ENCODE results near the gene FADS2. TPM values are rescaled to one million over a fixed set of nuclear protein-coding genes. Genes with fewer than 3 reads are reported as not detected.

Gene FADS2
- total and polyA plus RNA-seq, 9 of the 15 experiments (the other 6 are each of a cell fraction or from before 2014, with no cell fraction given): 2.9 to 42.8 (median 16.2) TPM

GRCh38 chr11:61783717-61784505 lies 44.2 kb upstream of the FADS2 start:
- FAIRE-seq: no peak
- Histone ChIP-seq H4K20me1 (replicated peaks; ENCODE audit: control insufficient read depth, insufficient read depth, low read length) (peaks cover 6% of the 10 kb centered on the region), H3K4me1 (replicated peaks in 1 of 2; ENCODE audit: control insufficient read depth in 2 of 2, insufficient read depth in 2 of 2, low read length in 2 of 2) (peaks cover 0 to 18% of the 10 kb centered on the region in 2 experiments; a peak in 2 of 5 replicates), H3K4me3 (no peak overlapping the region), H3K27ac (ENCODE audit: extremely low read depth, low read depth, low read length) (no peak overlapping the region), H3K79me2 (ENCODE audit: control insufficient read depth, insufficient read depth, low read length) (0 out of 3 replicates have a peak, but pooled peaks cover 2% of the 10 kb centered on the region), H3K9me3 (replicated peaks; ENCODE audit: control insufficient read depth, insufficient read depth, low read depth, low read length) (no peaks in the 10 kb centered on the region), H3K9me1 (ENCODE audit: control insufficient read depth, insufficient read depth, low read length) (no peaks in the 10 kb centered on the region), H3K36me3 (ENCODE audit: control insufficient read depth, insufficient read depth, low read length) (peaks cover 71% of the 10 kb centered on the region), H3K9ac (ENCODE audit: insufficient read depth in 1 of 2, low read depth in 2 of 2, low read length in 2 of 2) (peak overlapping the region in 1 of 2 experiments; percentile 61; a peak in 1 of 4 replicates), H3K27me3 (ENCODE audit: control insufficient read depth in 2 of 2, insufficient read depth in 2 of 2, low read length in 2 of 2) (no peaks in the 10 kb centered on the region), H2AFZ (ENCODE audit: low read depth, low read length) (no peak overlapping the region), H3K4me2 (ENCODE audit: insufficient read depth, low read length) (no peak overlapping the region)
- in situ Hi-C loops (cut with MboI) (no loop called here), intact Hi-C loops (cut with micrococcal nuclease) (no loop called here)
- ChIA-PET POLR2A (interaction anchor here (0.5 to 1.6 kb wide), 5 partner anchors 9 to 354 kb away, joined by 3 to 8 read pairs (median 4); partner anchors contain the start of genes CPSF7, FEN1, SDHAF2 and TMEM258), CTCF (ENCODE audit: low intra/inter-chr PET ratio) (no interaction called here)
- DNase-seq (ENCODE audit: extremely low read depth in 1 of 4, low spot score in 3 of 4): no peak
- BruUV-seq (replicated peaks): no TSS peak
- WGBS (ENCODE audit: insufficient coverage, low coverage, missing lambda C conversion rate): 79% methylated on average over 12 of the region's 13 CpGs
- ATAC-seq: no peak
- TF ChIP-seq GTF2B (IDR thresholded peaks at IDR 0.05; ENCODE audit: extremely low read depth, insufficient read length): no peak
- no peak for TF ChIP-seq HNRNPLL (IDR thresholded peaks at IDR 0.05; ENCODE audit: low read depth, low read length, poor library complexity, severe bottlenecking)
- TF ChIP-seq CHD7 (IDR thresholded peaks at IDR 0.05; ENCODE audit: low read depth, low read length): no peak
- no peak for TF ChIP-seq SMARCA5 (IDR thresholded peaks at IDR 0.05)
- 0 out of 4 replicates have a peak, but pooled peaks of 1 of the 2 experiments have one; percentile 37 for TF ChIP-seq TEAD1 (CRISPR knock-in tag; IDR thresholded peaks at IDR 0.05)
- no peak for TF ChIP-seq CBFA2T2 (conservative IDR thresholded peaks at IDR 0.05)
- no peak for TF ChIP-seq NBN (IDR thresholded peaks at IDR 0.05; ENCODE audit: low read depth)
- no peak for TF ChIP-seq BRD9 (IDR thresholded peaks at IDR 0.05; ENCODE audit: low read depth, partially characterized antibody)
